G401.6 (cell line): ENCODE results near the gene PPP1R9A.

Source experiments
- FAIRE-seq: peaks from 2 replicates; lab custom pipeline; 2012; peaks lifted over from hg19 to GRCh38; lab: Jason Lieb, UNC

The PPP1R9A gene

GRCh38 chr7:95099106-95099505 is 191.7 kb downstream of the PPP1R9A start:
- no peak for FAIRE-seq

GRCh38 chr7:95101422-95101821 is 194.0 kb downstream of the PPP1R9A start:
- no peak for FAIRE-seq

- no peak for FAIRE-seq
Measured at GRCh38 chr7:95102662-95103061, 195.3 kb downstream of the PPP1R9A start.

- FAIRE-seq: peak; percentile 82
Measured at GRCh38 chr7:95104739-95105138, 197.3 kb downstream of the PPP1R9A start.

- FAIRE-seq: no peak
Measured at GRCh38 chr7:95105627-95106026, 198.2 kb downstream of the PPP1R9A start.

GRCh38 chr7:95106401-95106800 is 199.0 kb downstream of the PPP1R9A start:
- no peak for FAIRE-seq

- FAIRE-seq: peak; percentile 27
Measured at GRCh38 chr7:95110707-95111106, 203.3 kb downstream of the PPP1R9A start.

GRCh38 chr7:95113590-95113989 is 206.2 kb downstream of the PPP1R9A start:
- no peak for FAIRE-seq

GRCh38 chr7:95126053-95126709 is 218.8 kb downstream of the PPP1R9A start:
- no peak for FAIRE-seq

- no peak for FAIRE-seq
Measured at GRCh38 chr7:95132500-95132899, 225.1 kb downstream of the PPP1R9A start.

- no peak for FAIRE-seq
Measured at GRCh38 chr7:95139922-95140321, 232.5 kb downstream of the PPP1R9A start.

GRCh38 chr7:95141755-95142154 is 234.4 kb downstream of the PPP1R9A start:
- no peak for FAIRE-seq

GRCh38 chr7:95144256-95144655 is 236.9 kb downstream of the PPP1R9A start:
- FAIRE-seq: no peak

GRCh38 chr7:95155965-95156364 is 248.6 kb downstream of the PPP1R9A start:
- no peak for FAIRE-seq

- FAIRE-seq: no peak
Measured at GRCh38 chr7:95157381-95157780, 250.0 kb downstream of the PPP1R9A start.

GRCh38 chr7:95169678-95170077 is 262.3 kb downstream of the PPP1R9A start:
- FAIRE-seq: no peak

GRCh38 chr7:95172420-95172819 is 265.0 kb downstream of the PPP1R9A start:
- FAIRE-seq: no peak

- FAIRE-seq: no peak
Measured at GRCh38 chr7:95190515-95190914, 283.1 kb downstream of the PPP1R9A start.

- FAIRE-seq: no peak
Measured at GRCh38 chr7:95191795-95192194, 284.4 kb downstream of the PPP1R9A start.

- FAIRE-seq: no peak
Measured at GRCh38 chr7:95198863-95199262, 291.5 kb downstream of the PPP1R9A start.

GRCh38 chr7:95199779-95200558 is 292.6 kb downstream of the PPP1R9A start:
- FAIRE-seq: peak; percentile 89

GRCh38 chr7:95200741-95201140 is 293.3 kb downstream of the PPP1R9A start:
- FAIRE-seq: no peak

GRCh38 chr7:95201727-95202126 is 294.3 kb downstream of the PPP1R9A start:
- FAIRE-seq: no peak

GRCh38 chr7:95204618-95205017 is 297.2 kb downstream of the PPP1R9A start:
- no peak for FAIRE-seq
